Fibroblast of lung (primary cell): ENCODE measurements around the gene CEP192.

ENCODE experiments used
- CTCF ChIP-seq, 2 donors: IDR thresholded peaks in 1 of 2; conservative IDR thresholded peaks in 1 of 2; 1 replicate in 1 of 2; 2 replicates in 1 of 2; pipeline ENCODE4 v1.5.1; 2011 to 2012; ENCODE audit warnings: low read length in 2 of 2, control low read depth in 1 of 2, inconsistent platforms in 1 of 2, low read depth in 1 of 2, mild to moderate bottlenecking in 1 of 2
- EZH2 ChIP-seq: IDR thresholded peaks from 2 replicates; pipeline ENCODE4 v1.5.1; 2012; ENCODE audit warnings: low read length, control low read depth, mild to moderate bottlenecking; ENCODE audit errors: missing control alignments

DNA sequence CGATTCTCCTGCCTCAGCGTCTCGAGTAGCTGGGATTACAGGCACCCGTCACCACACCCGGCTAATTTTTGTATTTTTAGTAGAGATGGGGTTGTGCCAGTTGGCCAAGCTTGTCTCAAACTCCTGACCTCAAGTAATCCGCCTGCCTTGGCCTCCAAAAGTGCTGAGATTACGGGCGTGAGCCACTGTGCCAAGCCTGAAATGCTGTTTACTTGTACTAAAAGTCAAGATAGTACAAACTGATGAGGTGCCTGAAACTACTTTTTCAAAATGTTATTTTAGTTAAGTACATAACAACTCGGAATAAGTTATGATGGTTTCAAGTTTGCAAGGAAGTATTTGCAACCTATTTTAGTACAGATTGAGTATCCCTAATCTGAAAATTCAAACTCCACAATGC lies 85.7 kb downstream of the CEP192 start:
- TF ChIP-seq CTCF (conservative IDR thresholded peaks at IDR 0.05 in 1 of 2, IDR thresholded peaks at IDR 0.05 in 1 of 2; ENCODE audit: low read depth in 1 of 2, low read length in 2 of 2) = no peak
- no peak for TF ChIP-seq EZH2
